GM18505 (cell line): Measurements from ENCODE around the gene NRG2.

Source experiments
- ATAC-seq: cut with Tn5 transposase; IDR thresholded peaks from one replicate; pipeline ENCODE4 v1.9.1; 2021; ENCODE audit not compliant: unreplicated experiment
- POLR2A ChIP-seq: IDR thresholded peaks from 4 replicates; pipeline ENCODE4 v1.6.1; 2011; ENCODE audit warnings: borderline replicate concordance; ENCODE audit not compliant: insufficient read depth, insufficient read length; ENCODE audit errors: extremely low read depth

Gene NRG2

DNA sequence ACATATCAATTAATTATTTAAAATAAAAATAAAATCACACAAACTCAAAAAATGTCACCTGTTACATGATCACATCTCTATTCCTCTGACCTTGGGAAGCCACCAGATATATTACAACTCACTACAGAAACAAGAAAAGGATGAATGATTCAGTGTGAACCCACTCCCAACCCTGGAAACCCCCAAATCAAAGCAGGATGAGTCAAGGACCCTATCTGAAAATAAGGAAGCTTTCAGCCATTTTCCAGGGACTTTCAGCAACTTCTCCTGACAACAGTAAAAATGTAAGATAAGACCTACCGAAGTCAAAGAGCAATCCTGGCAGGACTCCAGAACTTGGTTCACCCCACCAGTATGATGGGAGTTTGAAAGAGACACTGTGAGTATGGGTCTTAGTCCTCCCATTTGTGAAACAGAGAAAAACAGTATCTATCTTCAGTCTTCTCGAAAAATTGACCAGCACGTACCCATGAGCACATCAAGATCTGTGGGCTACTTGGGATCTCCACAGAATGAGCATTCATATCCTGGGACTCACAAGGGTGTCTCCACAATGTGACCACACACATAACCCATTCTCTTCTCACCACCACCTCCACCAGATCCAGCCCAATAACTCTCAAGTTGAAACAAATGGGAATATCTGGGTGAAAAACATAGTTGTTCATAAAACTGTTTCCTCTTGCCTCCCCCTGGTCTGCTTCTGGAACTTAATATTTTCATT lies 9.9 kb downstream of the NRG2 start:
- no peak for ATAC-seq
- TF ChIP-seq POLR2A, result no peak

DNA sequence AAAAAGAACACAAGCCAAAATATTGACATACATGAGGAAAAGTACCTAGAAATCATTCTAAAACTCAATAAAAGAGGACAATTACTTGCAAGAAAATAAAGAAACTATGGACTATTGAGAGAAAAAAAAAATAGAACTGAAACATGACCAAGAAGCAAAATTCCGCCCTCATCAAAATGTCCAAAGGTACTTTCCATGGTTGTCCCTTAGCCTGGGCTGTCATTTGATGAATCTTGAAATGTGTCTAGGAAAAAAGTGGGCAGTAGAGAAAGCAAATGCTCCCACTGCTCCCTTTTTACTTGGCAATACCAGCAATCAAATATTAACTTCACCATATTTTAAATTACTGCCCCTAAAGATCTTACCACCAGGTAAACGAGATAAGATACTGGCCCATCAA lies 10.8 kb downstream of the NRG2 start:
- ATAC-seq, result no peak
- TF ChIP-seq POLR2A, result no peak

DNA sequence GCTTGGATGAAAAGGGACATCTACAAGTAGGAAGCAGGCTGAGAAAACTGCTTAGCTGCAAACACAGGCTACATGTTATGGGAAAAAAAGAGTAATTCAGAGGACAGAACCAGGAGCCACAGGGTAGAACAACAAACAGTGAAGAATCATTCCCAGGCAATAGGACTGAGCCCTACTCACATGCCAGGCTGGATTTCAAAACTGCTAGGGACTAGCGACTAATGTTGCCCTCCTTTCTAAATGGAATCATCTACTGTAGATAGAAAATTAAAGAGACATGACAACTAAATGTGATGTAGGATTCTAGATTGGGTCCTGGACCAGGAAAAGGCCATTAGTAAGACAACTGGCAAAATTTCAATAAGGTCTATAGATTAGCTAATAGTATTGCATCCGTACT lies 15.3 kb downstream of the NRG2 start:
- ATAC-seq, result no peak
- no peak for TF ChIP-seq POLR2A

DNA sequence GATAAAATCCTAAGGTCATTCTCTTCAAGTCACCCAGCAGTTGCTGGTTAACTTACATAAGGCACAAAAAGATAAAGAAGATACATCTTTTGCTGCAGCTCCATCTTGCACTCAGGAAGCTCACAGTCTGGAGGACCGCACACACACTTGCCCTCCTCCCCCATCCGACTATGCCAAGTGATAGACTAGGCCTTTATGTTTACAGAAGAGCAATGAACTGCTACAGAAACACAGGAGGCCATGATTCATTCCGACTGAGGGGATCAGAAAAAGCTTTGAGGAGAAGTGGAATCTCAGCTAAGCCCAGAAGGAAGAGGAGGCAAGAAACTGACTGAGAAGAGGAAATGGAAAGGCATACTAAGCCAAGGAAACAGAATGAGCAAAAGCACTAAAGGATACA lies 17.4 kb downstream of the NRG2 start:
- ATAC-seq, result no peak
- TF ChIP-seq POLR2A, result no peak

DNA sequence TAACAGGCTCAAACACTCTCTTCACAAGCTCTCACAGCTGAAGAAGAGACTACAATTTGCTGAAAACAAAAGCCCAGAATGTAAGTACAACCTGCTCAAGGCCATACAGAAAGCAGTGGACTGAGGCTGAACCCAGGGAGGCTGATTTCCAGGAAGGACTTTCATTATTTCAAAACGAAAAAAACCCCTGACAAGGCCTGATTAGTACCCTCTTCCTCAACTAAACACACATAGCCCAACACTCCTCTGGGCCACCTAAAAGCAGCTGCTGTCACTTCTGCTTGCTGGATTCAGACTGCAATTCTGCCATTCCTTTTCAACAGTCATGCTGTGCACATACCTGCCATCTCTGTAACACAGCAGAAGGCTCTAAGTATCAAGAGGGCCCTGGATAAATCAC lies 18.2 kb downstream of the NRG2 start:
- no peak for TF ChIP-seq POLR2A
- no peak for ATAC-seq

DNA sequence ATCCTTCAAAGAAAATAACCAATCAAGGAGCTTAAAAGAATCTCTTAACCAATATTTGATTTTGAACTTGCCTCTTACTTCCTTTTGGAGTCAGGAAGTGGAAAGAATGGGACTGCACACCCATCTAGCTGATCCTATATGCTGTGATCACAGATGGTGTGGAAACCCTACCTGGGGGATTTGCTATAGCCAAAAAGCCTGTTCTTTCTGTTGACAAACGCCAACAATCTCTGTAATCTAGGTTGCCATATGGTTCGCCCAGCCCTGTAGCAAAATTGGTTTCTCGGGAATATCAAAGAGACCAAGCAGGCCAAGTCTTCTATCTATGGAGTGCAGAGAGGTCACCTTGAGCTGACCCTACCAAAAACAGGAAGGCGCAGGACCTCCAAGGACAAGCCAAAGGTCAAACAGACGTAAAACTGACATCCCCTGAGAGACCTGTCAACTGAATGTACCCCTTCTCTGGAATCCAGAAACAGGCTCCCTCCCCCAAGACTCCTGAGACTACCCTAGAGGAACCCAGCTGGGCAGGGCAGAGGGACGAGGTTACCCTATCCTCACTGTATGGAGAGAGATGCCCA lies 19.4 kb downstream of the NRG2 start:
- TF ChIP-seq POLR2A, result no peak
- ATAC-seq, result no peak

DNA sequence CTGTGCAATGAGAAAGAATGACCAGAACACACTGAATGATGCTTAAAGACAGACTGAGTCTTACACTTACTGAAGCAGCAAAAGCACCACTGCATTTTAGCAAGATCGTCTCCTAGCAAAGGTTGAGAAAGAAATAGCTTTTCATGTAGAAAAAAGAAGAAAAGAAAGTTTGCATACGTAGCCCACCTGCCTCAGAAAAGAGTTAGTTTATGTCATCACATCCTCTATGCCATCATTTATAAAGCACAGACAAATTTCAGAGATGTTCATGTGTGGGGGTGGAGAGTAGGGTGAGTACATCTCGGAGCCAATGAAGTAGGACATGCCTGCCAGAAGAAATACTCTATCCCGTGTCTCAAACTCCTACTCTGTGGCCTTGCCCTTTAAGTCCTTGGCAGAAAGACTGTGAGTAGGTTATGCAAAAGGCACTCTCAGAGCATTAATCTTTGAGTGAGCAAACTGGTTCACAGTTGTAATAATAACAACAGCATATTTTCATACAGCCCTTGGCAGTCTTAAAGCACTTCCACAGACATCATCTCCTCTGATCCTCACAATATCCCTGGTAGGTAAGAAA lies 22.4 kb downstream of the NRG2 start:
- no peak for TF ChIP-seq POLR2A
- no peak for ATAC-seq

DNA sequence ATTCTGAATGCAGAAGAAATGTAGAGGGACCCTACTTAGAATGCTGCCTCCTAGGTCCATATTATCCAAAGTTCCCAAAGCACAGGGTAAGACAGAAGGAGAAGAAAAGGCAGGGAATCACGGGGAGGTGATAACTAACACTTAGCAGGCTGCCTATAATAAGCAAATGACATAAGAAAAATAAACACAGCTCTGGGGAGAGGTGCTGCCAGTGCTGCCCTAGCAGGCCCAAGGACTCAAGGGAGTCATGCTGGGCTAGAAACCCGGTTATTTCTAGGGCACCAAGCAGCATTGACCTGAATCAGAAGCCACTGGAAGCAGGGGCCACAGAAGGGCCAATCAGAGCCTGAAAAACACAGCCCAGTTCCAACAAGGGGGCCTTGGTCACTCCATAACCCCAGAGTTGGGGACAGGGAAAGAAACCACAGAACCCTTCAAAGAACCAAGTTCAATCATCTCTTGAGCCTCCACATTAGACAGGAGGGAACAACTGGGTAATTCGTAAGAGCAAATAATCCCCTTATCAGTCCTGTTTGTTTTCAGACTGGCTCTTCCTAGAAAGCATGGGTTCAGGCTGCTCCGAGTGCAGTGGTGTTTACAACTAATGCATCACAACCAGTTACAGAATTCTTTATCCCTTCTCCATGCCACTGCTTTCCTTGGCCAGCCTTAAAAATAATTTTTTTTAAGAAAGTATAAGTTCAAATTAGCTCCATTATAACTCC lies 24.0 kb downstream of the NRG2 start:
- TF ChIP-seq POLR2A, result no peak
- no peak for ATAC-seq

DNA sequence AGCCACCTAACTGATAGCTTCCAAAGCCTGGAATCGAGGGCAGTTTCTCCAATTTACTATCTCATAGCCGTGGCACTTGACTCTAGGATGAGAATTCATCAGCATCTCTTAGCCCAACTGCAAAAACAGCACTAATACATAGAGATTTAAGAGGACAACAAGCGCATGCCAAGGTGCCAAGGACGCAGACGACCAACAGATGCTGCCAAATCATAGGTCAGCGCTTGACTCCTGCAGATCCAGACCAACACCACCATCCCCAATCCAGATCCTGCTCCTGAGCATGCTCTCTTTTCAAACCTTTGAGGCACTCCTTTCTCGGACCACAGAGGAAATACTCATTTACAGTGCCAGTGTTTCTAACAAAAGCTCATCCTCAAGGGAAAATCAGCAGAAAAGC lies 24.6 kb downstream of the NRG2 start:
- no peak for TF ChIP-seq POLR2A
- ATAC-seq, result no peak

DNA sequence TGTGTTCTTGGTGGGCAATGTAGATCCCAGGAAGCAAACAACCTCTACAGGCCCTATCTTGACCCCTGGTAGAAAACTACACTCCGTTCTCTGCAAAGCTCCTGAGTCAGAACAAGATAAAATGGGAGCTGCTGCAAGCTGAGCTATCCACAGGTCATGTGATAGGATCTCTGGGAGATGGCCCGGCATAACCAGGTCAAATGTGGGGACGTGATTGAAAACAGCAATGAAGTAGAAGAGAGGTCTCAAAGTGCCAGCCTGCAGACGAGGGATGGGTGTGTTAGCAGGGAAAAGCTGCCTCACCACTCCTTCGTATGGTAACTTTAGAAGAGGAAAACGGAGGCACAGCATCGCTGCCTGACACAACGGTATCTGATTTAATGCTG lies 25.0 kb downstream of the NRG2 start:
- TF ChIP-seq POLR2A, result no peak
- ATAC-seq, result no peak

DNA sequence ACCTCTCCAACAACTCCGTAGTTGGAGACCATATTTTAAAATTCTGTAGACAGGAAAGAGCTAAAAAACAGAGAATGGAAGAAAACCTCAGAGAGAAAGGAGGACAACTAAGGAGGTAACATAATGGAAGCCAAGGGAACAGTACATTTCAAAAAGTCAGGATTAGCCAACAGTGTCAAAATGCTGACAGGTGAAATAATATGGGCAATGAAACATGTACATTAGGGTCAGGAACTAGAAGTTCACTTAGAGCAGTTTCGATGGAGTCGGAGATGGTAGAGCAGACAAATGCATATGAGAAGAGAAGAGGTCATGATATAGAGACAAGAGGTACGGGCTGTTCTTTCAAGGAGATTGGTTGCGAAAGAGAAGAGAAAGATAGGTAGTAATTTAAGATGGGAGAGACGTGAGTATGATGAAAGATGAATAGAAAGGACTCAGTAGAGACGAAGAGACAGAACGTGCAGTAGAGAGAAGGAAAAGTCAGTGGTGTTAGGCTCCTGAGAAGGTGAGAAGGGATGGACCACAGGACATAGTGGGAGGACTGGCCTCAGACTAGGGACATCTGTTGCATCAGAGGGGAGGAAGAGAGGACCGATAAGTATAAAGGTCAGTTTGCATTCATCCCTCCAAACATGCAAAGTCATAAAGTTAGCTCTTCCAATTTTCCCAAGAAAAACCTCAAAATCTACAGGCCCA lies 25.6 kb downstream of the NRG2 start:
- TF ChIP-seq POLR2A, result no peak
- ATAC-seq, result no peak

DNA sequence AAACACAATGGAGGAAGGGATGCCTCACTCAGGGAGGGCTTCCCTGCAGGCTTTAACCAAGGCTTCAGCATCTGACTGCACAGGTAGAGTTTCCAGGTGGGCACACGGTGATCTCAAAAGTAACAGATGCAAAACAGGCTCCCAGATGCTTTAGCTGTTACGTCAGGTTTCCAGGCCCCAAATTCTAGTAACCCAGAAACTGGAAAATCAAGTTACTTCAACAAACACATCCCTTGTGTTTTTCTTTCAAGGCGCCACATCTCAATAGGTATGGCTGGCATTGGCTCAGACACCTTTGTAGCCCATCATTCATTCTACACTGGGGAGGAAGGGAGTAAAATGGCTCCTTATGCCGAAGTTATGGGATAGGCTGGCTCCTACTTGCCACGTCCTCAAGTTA lies 27.4 kb downstream of the NRG2 start:
- no peak for ATAC-seq
- TF ChIP-seq POLR2A, result no peak

DNA sequence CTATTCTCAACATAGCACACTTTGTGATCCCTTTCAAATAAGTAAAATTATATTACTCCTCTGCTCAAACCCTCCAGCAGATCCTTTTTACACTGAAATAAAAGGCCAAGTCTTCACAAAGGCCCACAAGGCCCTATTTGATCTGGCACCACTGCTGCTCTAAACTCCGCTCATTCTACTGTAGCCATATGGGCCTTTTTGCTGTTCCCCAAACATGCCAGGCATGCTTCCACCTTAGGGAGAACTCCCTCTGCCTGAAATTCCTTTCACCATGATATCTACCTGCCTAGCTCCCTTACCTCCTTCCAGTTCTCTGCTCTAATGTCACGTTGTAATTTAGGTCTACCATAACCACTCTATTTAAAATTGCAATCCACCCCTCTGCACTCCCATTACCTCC lies 28.3 kb downstream of the NRG2 start:
- no peak for ATAC-seq
- no peak for TF ChIP-seq POLR2A

DNA sequence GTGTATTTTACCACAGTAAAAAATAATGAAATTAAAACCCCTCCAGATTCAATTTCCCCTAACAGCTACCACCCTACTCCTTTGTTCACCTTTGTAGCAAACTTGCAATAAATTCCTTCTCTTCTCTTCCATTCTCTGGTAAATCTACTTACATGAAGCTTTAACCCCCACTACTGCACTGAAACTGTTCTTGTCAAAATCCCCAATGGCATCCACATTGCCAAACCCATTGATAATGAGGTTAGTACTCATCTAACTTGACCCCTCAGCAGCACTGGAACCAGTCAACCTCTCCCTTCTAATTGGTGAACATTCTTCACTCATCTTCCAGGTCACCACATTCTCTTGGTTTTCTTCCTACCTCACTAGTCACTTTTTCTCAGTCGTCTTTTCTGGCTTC lies 29.6 kb downstream of the NRG2 start:
- no peak for TF ChIP-seq POLR2A
- ATAC-seq, result no peak

DNA sequence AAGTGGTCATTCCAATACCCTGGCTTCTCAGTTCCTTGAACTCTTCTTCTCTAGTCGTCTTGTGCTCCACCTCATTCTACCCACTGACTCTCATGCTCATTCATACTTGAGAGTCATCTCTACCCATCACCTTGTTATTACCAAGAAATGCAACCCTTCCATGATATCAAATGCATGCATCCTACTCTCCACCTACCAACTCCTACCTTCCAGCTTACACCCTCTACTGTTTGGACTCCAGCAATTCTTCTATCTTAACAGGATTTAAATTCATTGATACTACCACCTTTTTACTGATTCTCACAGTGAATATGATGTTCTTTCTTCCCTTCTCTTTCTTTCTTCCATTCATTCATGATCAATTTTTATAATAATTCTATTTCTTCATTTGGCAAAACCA lies 30.7 kb downstream of the NRG2 start:
- no peak for TF ChIP-seq POLR2A
- no peak for ATAC-seq
